OCI-LY1 (cell line): Measurements from ENCODE around the gene B3GALT6.

Source experiments
- EZH2 ChIP-seq: fragments of 200-600 bp; sonication (generic), shearing (Covaris generic); IDR thresholded peaks from 2 replicates; pipeline ENCODE4 v1.8.0; 2017; ENCODE audit warnings: borderline replicate concordance, mixed run types, mild to moderate bottlenecking, antibody characterized with exemption, low read length, moderate library complexity, mixed read lengths
- TF ChIP-seq, protein P1 (sequence below): fragments of 200-600 bp; sonication (generic), shearing (Covaris generic); IDR thresholded peaks from 2 replicates; pipeline ENCODE4 v1.5.1; 2017; ENCODE audit warnings: mild to moderate bottlenecking, antibody characterized with exemption, low read length, moderate library complexity, mixed read lengths

DNA sequence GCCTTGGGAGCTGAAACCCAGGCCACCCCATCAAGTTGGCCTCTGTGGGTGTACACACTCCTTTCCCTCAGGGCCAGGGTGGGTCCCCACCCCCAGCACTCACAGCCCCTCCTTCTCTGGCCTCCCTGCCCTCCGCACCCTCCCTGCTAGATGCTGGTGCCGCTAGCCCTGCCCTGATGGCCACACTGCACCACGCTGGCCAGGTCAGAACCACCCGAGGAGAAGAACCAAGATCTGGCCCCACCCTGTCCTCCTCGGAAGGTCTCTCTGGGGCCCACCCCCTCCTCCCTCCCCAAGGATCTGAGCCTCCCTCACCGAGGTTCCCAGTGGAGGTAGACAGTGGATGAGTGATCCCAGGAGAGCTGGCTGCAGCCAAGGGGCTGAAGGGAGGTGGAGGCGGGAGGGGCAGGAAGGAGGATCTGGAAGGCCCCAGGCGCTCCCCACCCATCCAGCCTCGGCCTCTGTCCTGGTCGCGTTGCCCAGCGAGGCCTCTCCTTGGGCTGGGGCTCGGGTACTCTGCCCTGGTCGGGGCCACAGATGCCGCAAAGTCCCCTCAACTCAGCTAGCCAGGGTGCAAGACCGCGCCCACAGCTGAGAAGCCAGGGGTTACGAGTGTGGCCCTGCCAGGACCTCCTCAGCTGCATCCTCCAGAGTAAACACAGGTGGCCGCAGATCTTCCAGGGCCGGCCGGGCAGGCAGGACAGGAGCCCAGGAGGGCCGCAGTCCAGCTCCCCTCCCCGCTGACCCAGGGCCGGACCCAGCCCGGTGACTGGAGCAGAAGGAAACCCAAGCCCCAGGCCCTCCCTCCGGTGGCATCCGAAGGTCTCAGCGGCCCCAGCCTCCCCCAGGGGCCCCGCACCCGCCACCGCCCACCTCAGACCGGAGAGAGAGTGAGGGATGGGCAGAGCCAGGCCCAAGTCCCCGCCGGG, 5.2 kb downstream of the B3GALT6 start:
- no peak for TF ChIP-seq EZH2
- TF ChIP-seq, protein P1, sequence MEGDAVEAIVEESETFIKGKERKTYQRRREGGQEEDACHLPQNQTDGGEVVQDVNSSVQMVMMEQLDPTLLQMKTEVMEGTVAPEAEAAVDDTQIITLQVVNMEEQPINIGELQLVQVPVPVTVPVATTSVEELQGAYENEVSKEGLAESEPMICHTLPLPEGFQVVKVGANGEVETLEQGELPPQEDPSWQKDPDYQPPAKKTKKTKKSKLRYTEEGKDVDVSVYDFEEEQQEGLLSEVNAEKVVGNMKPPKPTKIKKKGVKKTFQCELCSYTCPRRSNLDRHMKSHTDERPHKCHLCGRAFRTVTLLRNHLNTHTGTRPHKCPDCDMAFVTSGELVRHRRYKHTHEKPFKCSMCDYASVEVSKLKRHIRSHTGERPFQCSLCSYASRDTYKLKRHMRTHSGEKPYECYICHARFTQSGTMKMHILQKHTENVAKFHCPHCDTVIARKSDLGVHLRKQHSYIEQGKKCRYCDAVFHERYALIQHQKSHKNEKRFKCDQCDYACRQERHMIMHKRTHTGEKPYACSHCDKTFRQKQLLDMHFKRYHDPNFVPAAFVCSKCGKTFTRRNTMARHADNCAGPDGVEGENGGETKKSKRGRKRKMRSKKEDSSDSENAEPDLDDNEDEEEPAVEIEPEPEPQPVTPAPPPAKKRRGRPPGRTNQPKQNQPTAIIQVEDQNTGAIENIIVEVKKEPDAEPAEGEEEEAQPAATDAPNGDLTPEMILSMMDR: no peak
